Osteocyte (in vitro differentiated cells): ENCODE data around the gene ZNF536. TPM values are rescaled to one million over a fixed set of nuclear protein-coding genes. Genes with fewer than 3 reads are reported as not detected.
"Not testable (repeated sequence)": the region's sequence is repeated elsewhere in the genome, so short reads cannot be mapped to it uniquely, and the experiment has no call there.

Experiments
- DNase-seq: peaks from one replicate; pipeline ENCODE4 v3.0.0; 2021; ENCODE audit warnings: mixed read lengths; ENCODE audit not compliant: unreplicated experiment; ENCODE audit errors: extremely low spot score
- H3K27ac Mint-ChIP-seq: one replicate; pipeline ENCODE4 v1.8.0; 2021; ENCODE audit warnings: mild to moderate bottlenecking, mixed read lengths; ENCODE audit not compliant: unreplicated experiment
- H3K27me3 Mint-ChIP-seq: one replicate; pipeline ENCODE4 v1.8.0; 2021; ENCODE audit warnings: mixed read lengths; ENCODE audit not compliant: unreplicated experiment
- H3K36me3 Mint-ChIP-seq: one replicate; pipeline ENCODE4 v1.8.0; 2021; ENCODE audit warnings: mixed read lengths; ENCODE audit not compliant: unreplicated experiment
- H3K4me1 Mint-ChIP-seq: one replicate; pipeline ENCODE4 v1.8.0; 2021; ENCODE audit warnings: mixed read lengths; ENCODE audit not compliant: unreplicated experiment
- H3K4me3 Mint-ChIP-seq: one replicate; pipeline ENCODE4 v1.8.0; 2021; ENCODE audit warnings: mild to moderate bottlenecking, moderate library complexity, mixed read lengths; ENCODE audit not compliant: unreplicated experiment
- H3K9me3 Mint-ChIP-seq: one replicate; pipeline ENCODE4 v1.8.0; 2021; ENCODE audit warnings: mixed read lengths; ENCODE audit not compliant: unreplicated experiment
- CTCF ChIP-seq: fragments of 200-600 bp; sonication (generic); IDR thresholded peaks from 2 replicates; pipeline ENCODE4 v1.5.0; 2021; ENCODE audit warnings: antibody characterized with exemption, mild to moderate bottlenecking, moderate library complexity
- total RNA-seq: library from RNA; stranded (reverse); gene quantifications from 2 replicates; pipeline ENCODE4 v1.2.1, GENCODE V29; 2021

ZNF536 gene
- total RNA-seq, 1 donor from 2014 or later = not detected

DNA sequence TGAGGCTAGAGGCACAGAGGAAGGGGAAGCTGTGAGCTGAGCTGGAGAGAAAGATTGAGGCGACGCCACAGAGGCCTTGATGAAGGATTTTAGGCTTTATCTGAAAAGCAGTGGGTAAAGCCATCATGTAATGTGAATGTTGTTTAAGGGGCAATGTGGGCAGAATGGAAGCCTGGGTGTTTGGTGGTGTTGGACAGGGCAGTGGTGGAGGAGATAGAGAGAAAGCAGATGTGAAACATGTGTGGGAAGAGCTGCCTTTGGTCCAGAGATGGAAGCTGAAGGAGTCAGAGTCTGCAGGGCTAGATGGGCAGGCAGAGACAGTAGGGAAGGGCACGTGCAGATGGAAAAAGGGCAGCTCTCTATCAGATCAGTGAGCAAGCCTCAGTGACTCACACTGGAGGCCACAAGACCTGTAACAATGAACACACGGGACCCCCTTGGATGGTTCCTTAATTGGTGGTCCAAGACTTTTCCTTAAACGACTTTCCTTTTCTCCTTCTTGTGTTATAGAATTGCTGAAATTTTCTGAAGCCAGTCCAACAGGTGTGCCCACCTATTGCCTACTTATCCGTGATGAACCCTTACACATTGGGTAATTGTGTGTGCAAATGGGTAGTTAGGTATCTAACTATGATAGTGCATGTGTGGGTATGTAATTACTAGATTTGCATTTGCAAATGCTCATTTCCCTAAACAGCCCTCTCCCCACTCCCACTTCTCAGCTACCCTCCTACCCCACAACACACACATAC is 21.7 kb downstream of the ZNF536 start:
- no peak overlapping the region for H3K27ac Mint-ChIP-seq
- H3K36me3 Mint-ChIP-seq = no peaks in the 10 kb centered on the region
- H3K4me3 Mint-ChIP-seq = no peak overlapping the region
- peak; percentile 53 for DNase-seq
- H3K4me1 Mint-ChIP-seq = no peaks in the 10 kb centered on the region
- H3K9me3 Mint-ChIP-seq = peaks cover 44% of the 10 kb centered on the region
- TF ChIP-seq CTCF = no peak
- H3K27me3 Mint-ChIP-seq = no peaks in the 10 kb centered on the region

- H3K36me3 Mint-ChIP-seq = no peaks in the 10 kb centered on the region
- H3K4me1 Mint-ChIP-seq = no peaks in the 10 kb centered on the region
- H3K9me3 Mint-ChIP-seq = peaks cover 40% of the 10 kb centered on the region
- TF ChIP-seq CTCF = no peak
- no peaks in the 10 kb centered on the region for H3K27me3 Mint-ChIP-seq
- peak; percentile 48 for DNase-seq
- H3K27ac Mint-ChIP-seq = no peak overlapping the region
- no peak overlapping the region for H3K4me3 Mint-ChIP-seq
These were observed 22.4 kb downstream of the ZNF536 start for GRCh38 chr19:30394481-30395151.

GRCh38 chr19:30395283-30395682 is 23.1 kb downstream of the ZNF536 start:
- Mint-ChIP-seq H3K9me3 (peaks cover 40% of the 10 kb centered on the region), H3K4me1 (no peaks in the 10 kb centered on the region), H3K27ac (no peak overlapping the region), H3K4me3 (no peak overlapping the region), H3K36me3 (no peaks in the 10 kb centered on the region), H3K27me3 (no peaks in the 10 kb centered on the region)
- peak; percentile 48 for DNase-seq
- no peak for TF ChIP-seq CTCF

DNA sequence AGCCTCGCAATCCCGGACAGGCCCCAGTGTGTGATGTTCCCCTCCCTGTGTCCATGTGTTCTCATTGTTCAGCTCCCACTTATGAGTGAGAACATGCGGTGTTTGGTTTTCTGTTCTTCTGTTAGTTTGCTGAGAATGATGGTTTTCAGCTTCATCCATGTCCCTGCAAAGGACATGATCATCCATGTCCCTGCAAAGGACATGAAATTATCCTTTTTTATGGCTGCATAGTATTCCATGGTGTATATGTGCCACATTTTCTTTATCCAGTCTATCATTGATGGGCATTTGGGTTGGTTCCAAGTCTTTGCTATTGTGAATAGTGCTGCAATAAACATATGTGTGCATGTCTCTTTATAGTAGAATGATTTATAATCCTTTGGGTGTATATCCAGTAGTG is 26.4 kb downstream of the ZNF536 start:
- not testable (repeated sequence) for H3K4me1 Mint-ChIP-seq
- H3K9me3 Mint-ChIP-seq = peaks cover 31% of the 10 kb centered on the region

GRCh38 chr19:30401956-30402355 is 29.8 kb downstream of the ZNF536 start:
- Mint-ChIP-seq H3K36me3 (no peaks in the 10 kb centered on the region), H3K4me3 (no peak overlapping the region), H3K4me1 (no peaks in the 10 kb centered on the region), H3K27ac (no peak overlapping the region), H3K27me3 (no peaks in the 10 kb centered on the region), H3K9me3 (peaks cover 21% of the 10 kb centered on the region)
- no peak for DNase-seq
- TF ChIP-seq CTCF = no peak

More for the DNA sequence above, 26.4 kb downstream of the ZNF536 start:
- not testable (repeated sequence) for H3K36me3 Mint-ChIP-seq, H3K27ac Mint-ChIP-seq, DNase-seq, H3K27me3 Mint-ChIP-seq, H3K4me3 Mint-ChIP-seq
